Transverse colon (tissue), 4 donors: ENCODE measurements around the gene TRIM16. TPM values are rescaled to one million over a fixed set of nuclear protein-coding genes. Genes with fewer than 3 reads are reported as not detected.
"Not testable (repeated sequence)": the region's sequence is repeated elsewhere in the genome, so short reads cannot be mapped to it uniquely, and the experiment has no call there.

Experiments
- DNase-seq: peaks from one replicate; pipeline ENCODE4 v3.0.0-alpha.2; 2019
- H3K27ac ChIP-seq, 4 donors: fragments of 200-600 bp; sonication (generic); 2 replicates each; pipeline ENCODE4 v1.5.1; 2016 to 2018; ENCODE audit warnings: inconsistent platforms in 4 of 4
- H3K27me3 ChIP-seq: fragments of 200-600 bp; sonication (generic); 2 replicates; pipeline ENCODE4 v1.5.1; 2017; ENCODE audit warnings: inconsistent platforms
- H3K36me3 ChIP-seq, 4 donors: fragments of 200-600 bp; sonication (generic); 2 replicates each; pipeline ENCODE4 v1.5.1; 2017 to 2019; ENCODE audit warnings: inconsistent platforms in 4 of 4
- H3K4me1 ChIP-seq, 4 donors: fragments of 200-600 bp; sonication (generic); 2 replicates each; pipeline ENCODE4 v1.5.1; 2017 to 2020; ENCODE audit warnings: inconsistent platforms in 4 of 4
- H3K4me3 ChIP-seq, 4 donors: fragments of 200-600 bp; sonication (generic); 1 replicate in 1 of 4; 2 replicates in 3 of 4; pipeline versions ENCODE4 v1.5.1 to v1.6.1; 2017 to 2019; ENCODE audit warnings: inconsistent platforms in 4 of 4
- H3K9me3 ChIP-seq, 2 donors: fragments of 200-600 bp; sonication (generic); 2 replicates each; pipeline ENCODE4 v1.5.1; 2017 to 2019; ENCODE audit warnings: inconsistent platforms in 2 of 2
- EP300 ChIP-seq: sonication (generic); formaldehyde crosslinking; IDR thresholded peaks from one replicate; pipeline ENCODE4 v1.6.1; 2017; ENCODE audit warnings: antibody characterized with exemption, low read depth
- POLR2AphosphoS5 ChIP-seq, 3 donors: sonication (generic); formaldehyde crosslinking; IDR thresholded peaks; one replicate each; pipeline ENCODE4 v1.6.1; 2016; ENCODE audit warnings: antibody characterized with exemption in 3 of 3
- WGBS, 2 donors: methylation state at CpG; one replicate each; pipeline ENCODE4 v1.1.5; 2018; ENCODE audit warnings: low coverage in 1 of 2; 5-methylcytosine and 5-hydroxymethylcytosine counted together
- in situ Hi-C, 4 donors: fragments of 200-750 bp; cut with MboI; loops; one replicate each; pipeline versions ENCODE4 v1.15.0 to v1.15.1; 2017; ENCODE audit warnings: low sequenced_read_pairs in 3 of 4, low pct_ligation_motif_present in 1 of 4, low pct_unique_long_range_greater_than_20kb in 1 of 4
- intact Hi-C: fragments of 100-400 bp; cut with DNase I; formaldehyde crosslinking; loops from one replicate; pipeline ENCODE4 v1.15.1; 2023; ENCODE audit warnings: low total_unique reads
- total RNA-seq, 4 donors: library from RNA; depleted of rRNA; stranded (reverse); fragments of >200 nt; gene quantifications; one replicate each; pipeline ENCODE4 v1.1.0, GENCODE V29; 2016

The TRIM16 gene
- total RNA-seq, 4 donors from 2014 or later = 10.1 to 44.2 (median 14.2) TPM

- TF ChIP-seq POLR2AphosphoS5 (IDR thresholded peaks at IDR 0.05) (no peak), EP300 (no peak)
- no peak overlapping the region for H3K4me3 ChIP-seq
- intact Hi-C loops = no loop called here
- in situ Hi-C loops = no loop called here
- DNase-seq = no peak
- H3K9me3 ChIP-seq = no peaks in the 10 kb centered on the region
- H3K36me3 ChIP-seq = no peaks in the 10 kb centered on the region
- 69% methylated on average over 5 of the region's 5 CpGs; no CpG with 5 or more reads in 1 of the 2 donors for WGBS, 2 donors
- no peaks in the 10 kb centered on the region for H3K27me3 ChIP-seq
- H3K4me1 ChIP-seq = peaks cover 8 to 40% (median 31%) of the 10 kb centered on the region in 4 donors
- peak overlapping the region in 3 of 4 donors; percentile 78 to 89 (median 89) for H3K27ac ChIP-seq
These were observed 35.7 kb downstream of the TRIM16 start for GRCh38 chr17:15648386-15648785.

- WGBS, 2 donors = 32 to 41% methylated on average over 3 to 5 of the region's 5 CpGs
- H3K9me3 ChIP-seq, H3K27me3 ChIP-seq, H3K36me3 ChIP-seq, H3K4me3 ChIP-seq, DNase-seq, in situ Hi-C loops, intact Hi-C loops: not testable (repeated sequence)
- Histone ChIP-seq H3K27ac (peak overlapping the region; percentile 36 to 65 (median 52)), H3K4me1 (peaks cover 8 to 34% (median 27%) of the 10 kb centered on the region in 4 donors)
These were observed 38.2 kb downstream of the TRIM16 start for GRCh38 chr17:15645942-15646312.

GRCh38 chr17:15645099-15645941 is 38.8 kb downstream of the TRIM16 start:
- H3K27me3 ChIP-seq, in situ Hi-C loops, intact Hi-C loops, H3K36me3 ChIP-seq, DNase-seq, H3K4me3 ChIP-seq, H3K9me3 ChIP-seq: not testable (repeated sequence)
- peak overlapping the region; percentile 36 to 65 (median 52) for H3K27ac ChIP-seq
- peaks cover 8 to 28% (median 21%) of the 10 kb centered on the region in 4 donors for H3K4me1 ChIP-seq
- 67 to 70% methylated on average over 6 to 10 of the region's 10 CpGs for WGBS, 2 donors

GRCh38 chr17:15642505-15643251 is 41.4 kb downstream of the TRIM16 start:
- peaks cover 0 to 10% (median 7%) of the 10 kb centered on the region in 4 donors for H3K4me1 ChIP-seq
- H3K36me3 ChIP-seq, intact Hi-C loops, H3K9me3 ChIP-seq, H3K4me3 ChIP-seq, in situ Hi-C loops, DNase-seq, H3K27me3 ChIP-seq, H3K27ac ChIP-seq: not testable (repeated sequence)
- 60% methylated on average over 4 of the region's 12 CpGs; no CpG with 5 or more reads in 1 of the 2 donors for WGBS, 2 donors

GRCh38 chr17:15642014-15642413 is 42.1 kb downstream of the TRIM16 start:
- H3K4me3 ChIP-seq, intact Hi-C loops, H3K9me3 ChIP-seq, in situ Hi-C loops, H3K36me3 ChIP-seq, DNase-seq, H3K27me3 ChIP-seq, H3K27ac ChIP-seq: not testable (repeated sequence)
- 89% methylated on average over 2 of the region's 4 CpGs; no CpG with 5 or more reads in 1 of the 2 donors for WGBS, 2 donors
- H3K4me1 ChIP-seq = peaks cover 0 to 10% (median 7%) of the 10 kb centered on the region in 4 donors

GRCh38 chr17:15630930-15631453 is 53.1 kb downstream of the TRIM16 start:
- in situ Hi-C loops, H3K36me3 ChIP-seq, H3K4me1 ChIP-seq, DNase-seq, H3K27me3 ChIP-seq, H3K27ac ChIP-seq, H3K4me3 ChIP-seq, H3K9me3 ChIP-seq, intact Hi-C loops: not testable (repeated sequence)
- 95 to 100% methylated on average over 2 of the region's 2 CpGs for WGBS, 2 donors

- WGBS, 2 donors = 88 to 91% methylated on average over 4 to 7 of the region's 7 CpGs
- H3K9me3 ChIP-seq, H3K27me3 ChIP-seq, H3K27ac ChIP-seq, intact Hi-C loops, in situ Hi-C loops, DNase-seq, H3K4me3 ChIP-seq, H3K4me1 ChIP-seq, H3K36me3 ChIP-seq: not testable (repeated sequence)
These were observed 54.1 kb downstream of the TRIM16 start for GRCh38 chr17:15629991-15630390.

GRCh38 chr17:15623661-15624209 is 60.4 kb downstream of the TRIM16 start:
- H3K27ac ChIP-seq, H3K4me3 ChIP-seq, intact Hi-C loops, H3K36me3 ChIP-seq, H3K27me3 ChIP-seq, DNase-seq, H3K4me1 ChIP-seq, in situ Hi-C loops, H3K9me3 ChIP-seq: not testable (repeated sequence)
- 71% methylated on average over 3 of the region's 3 CpGs; no CpG with 5 or more reads in 1 of the 2 donors for WGBS, 2 donors

GRCh38 chr17:15623255-15623654 is 60.9 kb downstream of the TRIM16 start:
- intact Hi-C loops, H3K36me3 ChIP-seq, H3K4me1 ChIP-seq, H3K4me3 ChIP-seq, H3K27me3 ChIP-seq, DNase-seq, in situ Hi-C loops, H3K27ac ChIP-seq, H3K9me3 ChIP-seq: not testable (repeated sequence)
- WGBS, 2 donors = 90% methylated on average over 3 of the region's 4 CpGs; no CpG with 5 or more reads in 1 of the 2 donors

GRCh38 chr17:15622124-15622523 is 62.0 kb downstream of the TRIM16 start:
- intact Hi-C loops, H3K27ac ChIP-seq, H3K27me3 ChIP-seq, in situ Hi-C loops, H3K36me3 ChIP-seq, H3K4me1 ChIP-seq, H3K9me3 ChIP-seq, H3K4me3 ChIP-seq, DNase-seq: not testable (repeated sequence)
- 90% methylated on average over 7 of the region's 8 CpGs; no CpG with 5 or more reads in 1 of the 2 donors for WGBS, 2 donors
